H1 (cell line): ENCODE measurements around the gene ARHGEF28. TPM values are rescaled to one million over a fixed set of nuclear protein-coding genes. Genes with fewer than 3 reads are reported as not detected.

ENCODE experiments used
- CTCF ChIA-PET: fragments of 300-600 bp; sonication (Branson Sonifier 250); formaldehyde crosslinking; loops from one replicate; lab custom pipeline; 2021; ENCODE audit not compliant: partially characterized antibody; lab: Charles Lee
- POLR2A ChIA-PET: fragments of 300-600 bp; sonication (Branson Sonifier 250); formaldehyde crosslinking; loops from one replicate; lab custom pipeline; 2021; ENCODE audit warnings: inconsistent platforms; ENCODE audit not compliant: partially characterized antibody; lab: Charles Lee
- DNase-seq, 2 experiments: peaks; one replicate each; pipeline versions ENCODE4 v3.0.0 to v3.0.0-alpha.2; 2010 to 2022; ENCODE audit warnings: low spot score in 2 of 2, low read depth in 1 of 2, mixed read lengths in 1 of 2
- FAIRE-seq: peaks from 2 replicates; lab custom pipeline; 2011; peaks lifted over from hg19 to GRCh38; lab: Jason Lieb, UNC
- H2AFZ ChIP-seq: 2 replicates; pipeline ENCODE4 v1.8.1; 2012; ENCODE audit warnings: low read length, inconsistent platforms
- H2AK5ac ChIP-seq: 2 replicates; pipeline ENCODE4 v1.6.1; 2013; ENCODE audit warnings: low read depth, low read length
- H2BK120ac ChIP-seq: replicated peaks from 2 replicates; pipeline ENCODE3; 2013; ENCODE audit warnings: low read depth, low read length, inconsistent platforms
- H2BK12ac ChIP-seq: 2 replicates; pipeline ENCODE4 v1.6.1; 2013; ENCODE audit warnings: low read depth, low read length
- H2BK15ac ChIP-seq: 2 replicates; pipeline ENCODE4 v1.6.1; 2013; ENCODE audit warnings: low read length
- H2BK20ac ChIP-seq: 2 replicates; pipeline ENCODE4 v1.6.1; 2013; ENCODE audit warnings: low read length
- H2BK5ac ChIP-seq: 2 replicates; pipeline ENCODE4 v1.6.1; 2013; ENCODE audit warnings: low read depth, low read length
- H3K14ac ChIP-seq: 2 replicates; pipeline ENCODE4 v1.6.1; 2013; ENCODE audit warnings: inconsistent platforms; ENCODE audit not compliant: insufficient read length
- H3K18ac ChIP-seq: 2 replicates; pipeline ENCODE4 v1.6.1; 2013; ENCODE audit warnings: low read length; ENCODE audit errors: extremely low read depth
- H3K23ac ChIP-seq: 2 replicates; pipeline ENCODE4 v1.6.1; 2013; ENCODE audit warnings: inconsistent platforms; ENCODE audit not compliant: insufficient read length
- H3K23me2 ChIP-seq: 2 replicates; pipeline ENCODE4 v1.6.1; 2013; ENCODE audit warnings: low read depth, low read length
- H3K27ac ChIP-seq: 2 replicates; pipeline ENCODE4 v1.6.1; 2011; ENCODE audit warnings: low read depth, low read length, inconsistent platforms
- H3K27me3 ChIP-seq, 4 experiments: replicated peaks in 1 of 4; 1 replicate in 1 of 4; 2 replicates in 3 of 4; pipeline versions ENCODE4 v1.6.1 to v1.8.1; 2011 to 2013; ENCODE audit warnings: low read length in 3 of 4, mild to moderate bottlenecking in 3 of 4, inconsistent platforms in 2 of 4, mixed read lengths in 2 of 4, moderate library complexity in 1 of 4; ENCODE audit not compliant: control insufficient read depth in 3 of 4, insufficient read depth in 3 of 4; ENCODE audit errors: extremely low read depth in 1 of 4
- H3K36me3 ChIP-seq, 4 experiments: 2 replicates each; pipeline versions ENCODE4 v1.6.1 to v1.8.1; 2011 to 2013; ENCODE audit warnings: mild to moderate bottlenecking in 4 of 4, low read length in 3 of 4, moderate library complexity in 2 of 4, control low read depth in 1 of 4, inconsistent platforms in 1 of 4; ENCODE audit not compliant: insufficient read depth in 4 of 4, control insufficient read depth in 2 of 4
- H3K4ac ChIP-seq: replicated peaks from 2 replicates; pipeline ENCODE3; 2013; ENCODE audit warnings: low read length, low read depth, mixed read lengths, inconsistent platforms; ENCODE audit not compliant: insufficient read length
- H3K4me1 ChIP-seq, 4 experiments: replicated peaks in 1 of 4; 1 replicate in 1 of 4; 2 replicates in 3 of 4; pipeline versions ENCODE4 v1.6.1 to v1.8.1; 2011 to 2013; ENCODE audit warnings: low read length in 3 of 4, inconsistent platforms in 2 of 4, mixed read lengths in 1 of 4; ENCODE audit not compliant: insufficient read depth in 4 of 4, control insufficient read depth in 3 of 4
- H3K4me2 ChIP-seq, 2 experiments: 2 replicates each; pipeline versions ENCODE4 v1.6.1 to v1.8.1; 2011 to 2013; ENCODE audit warnings: low read depth in 2 of 2, low read length in 2 of 2, control low read depth in 1 of 2, inconsistent platforms in 1 of 2, mild to moderate bottlenecking in 1 of 2; ENCODE audit not compliant: insufficient read depth in 1 of 2
- H3K4me3 ChIP-seq, 4 experiments: fragments of 200-600, 300-600 bp in 1 of 4; sonication (generic), shearing (Covaris generic), sonication (Bioruptor Twin) in 1 of 4; 2 replicates each; pipeline versions ENCODE4 v1.5.1 to v1.8.1; 2011 to 2016; ENCODE audit warnings: low read length in 4 of 4, low read depth in 3 of 4, control low read depth in 2 of 4, inconsistent platforms in 2 of 4, mild to moderate bottlenecking in 2 of 4, mixed read lengths in 1 of 4, moderate library complexity in 1 of 4; ENCODE audit not compliant: insufficient read depth in 2 of 4; ENCODE audit errors: extremely low read depth in 1 of 4
- H3K56ac ChIP-seq: replicated peaks from 2 replicates; pipeline ENCODE3; 2013; ENCODE audit warnings: low read depth, mild to moderate bottlenecking, mixed read lengths, low read length, inconsistent platforms; ENCODE audit not compliant: insufficient read length
- H3K79me1 ChIP-seq: 2 replicates; pipeline ENCODE4 v1.6.1; 2013; ENCODE audit warnings: low read depth, low read length, control low read depth
- H3K79me2 ChIP-seq, 2 experiments: 2 replicates each; pipeline versions ENCODE4 v1.6.1 to v1.8.1; 2012 to 2013; ENCODE audit warnings: low read length in 2 of 2, mild to moderate bottlenecking in 2 of 2, inconsistent platforms in 1 of 2; ENCODE audit not compliant: insufficient read depth in 2 of 2, control insufficient read depth in 1 of 2
- H3K9ac ChIP-seq, 4 experiments: replicated peaks in 1 of 4; 1 replicate in 1 of 4; 2 replicates in 3 of 4; pipeline versions ENCODE4 v1.6.1 to v1.8.1; 2011 to 2013; ENCODE audit warnings: low read depth in 3 of 4, low read length in 3 of 4, control low read depth in 2 of 4, mild to moderate bottlenecking in 2 of 4, moderate library complexity in 2 of 4, inconsistent platforms in 1 of 4; ENCODE audit errors: extremely low read depth in 1 of 4
- H3K9me3 ChIP-seq, 2 experiments: 2 replicates each; pipeline versions ENCODE4 v1.6.1 to v1.8.1; 2012 to 2013; ENCODE audit warnings: mild to moderate bottlenecking in 2 of 2, moderate library complexity in 2 of 2, control low read depth in 1 of 2, inconsistent platforms in 1 of 2, low read depth in 1 of 2, low read length in 1 of 2, mixed read lengths in 1 of 2; ENCODE audit not compliant: insufficient read depth in 2 of 2
- H4K20me1 ChIP-seq, 2 experiments: replicated peaks in 1 of 2; 2 replicates each; pipeline versions ENCODE3 to v1.8.1; 2011 to 2013; ENCODE audit warnings: inconsistent platforms in 2 of 2, low read length in 2 of 2, mild to moderate bottlenecking in 1 of 2; ENCODE audit not compliant: insufficient read depth in 2 of 2, control insufficient read depth in 1 of 2
- H4K5ac ChIP-seq: 2 replicates; pipeline ENCODE4 v1.6.1; 2013; ENCODE audit warnings: low read length, low read depth, mixed read lengths, inconsistent platforms; ENCODE audit not compliant: insufficient read length
- H4K8ac ChIP-seq: 2 replicates; pipeline ENCODE4 v1.8.0; 2013; ENCODE audit warnings: mild to moderate bottlenecking, moderate library complexity, low read length, inconsistent platforms; ENCODE audit not compliant: insufficient read depth; ENCODE audit errors: extremely low read depth
- H4K91ac ChIP-seq: replicated peaks from 2 replicates; pipeline ENCODE3; 2013; ENCODE audit warnings: low read length, mixed read lengths, inconsistent platforms; ENCODE audit not compliant: insufficient read length
- ASH2L ChIP-seq: fragments of 200-600, 300-600 bp; sonication (generic); IDR thresholded peaks from one replicate; pipeline ENCODE4 v1.7.1; 2017; ENCODE audit warnings: low read length
- GTF2F1 ChIP-seq: IDR thresholded peaks from 2 replicates; pipeline ENCODE4 v1.6.1; 2012; ENCODE audit warnings: low read depth, low read length, improper control_type of control experiment, borderline replicate concordance
- KDM1A ChIP-seq: fragments of 200-600, 300-600 bp; sonication (generic); IDR thresholded peaks from 2 replicates; pipeline ENCODE4 v1.7.1; 2016; ENCODE audit warnings: mild to moderate bottlenecking, low read length, borderline replicate concordance
- KDM4A ChIP-seq: IDR thresholded peaks from one replicate; pipeline ENCODE4 v1.7.1; 2012; ENCODE audit warnings: low read depth, mild to moderate bottlenecking, moderate library complexity, low read length, inconsistent platforms; ENCODE audit not compliant: severe bottlenecking
- RXRA ChIP-seq: IDR thresholded peaks from 2 replicates; pipeline ENCODE4 v1.6.1; 2011; ENCODE audit warnings: low read depth, mild to moderate bottlenecking, low read length, moderate library complexity; ENCODE audit not compliant: insufficient read depth
- SP4 ChIP-seq: IDR thresholded peaks from 2 replicates; pipeline ENCODE4 v1.6.1; 2012; ENCODE audit warnings: low read length, inconsistent platforms
- SRF ChIP-seq: IDR thresholded peaks from 2 replicates; pipeline ENCODE4 v1.6.1; 2011; ENCODE audit warnings: mild to moderate bottlenecking, low read depth, low read length, moderate library complexity
- TEAD4 ChIP-seq: IDR thresholded peaks from 2 replicates; pipeline ENCODE4 v1.6.1; 2012; ENCODE audit warnings: low read depth, low read length, inconsistent platforms, mixed read lengths
- ZNF274 ChIP-seq: IDR thresholded peaks from 2 replicates; pipeline ENCODE4 v1.7.0; 2012; ENCODE audit warnings: low read length, borderline replicate concordance; ENCODE audit errors: extremely low read depth
- WGBS, 2 experiments: shearing (Covaris generic) in 1 of 2; methylation state at CpG; one replicate each; pipeline versions ENCODE4 v1.1.6 to v1.1.7; 2013 to 2015; ENCODE audit warnings: low lambda C conversion rate in 2 of 2, mixed read lengths in 2 of 2, inconsistent platforms in 1 of 2, low coverage in 1 of 2, missing lambda C conversion rate in 1 of 2; ENCODE audit not compliant: insufficient replicate concordance in 2 of 2, insufficient coverage in 1 of 2, insufficient read length in 1 of 2; ENCODE audit errors: extremely low coverage in 1 of 2, missing lambda C conversion rate in 1 of 2; 5-methylcytosine and 5-hydroxymethylcytosine counted together
- polyA plus RNA-seq, 7 experiments: library from polyadenylated mRNA; depleted of rRNA in 3 of 7; stranded (reverse) in 5 of 7; unstranded in 2 of 7; fragments of >200 nt in 5 of 7; fragments of 200-250 nt in 2 of 7; gene quantifications; 1 replicate in 5 of 7; 2 replicates in 1 of 7; 4 replicates in 1 of 7; pipeline versions ENCODE4 v1.2.1 to v1.2.3, GENCODE V29; 2011 to 2013; ENCODE audit warnings: missing spikeins in 2 of 7, mixed read lengths in 2 of 7
- total RNA-seq: library from RNA; stranded (reverse); fragmentation: NEBNext Ultra II Directional; extraction: Animal tissue kit (Norgen Biotek cat#: 25700); gene quantifications from 2 replicates; pipeline ENCODE4 v1.2.1, GENCODE V29; 2021

ARHGEF28 gene
- total and polyA plus RNA-seq, 2 of the 8 experiments (the other 6 are each of a cell fraction or from before 2014, with no cell fraction given), result 0.33 to 1.0 TPM

- Histone ChIP-seq H4K91ac (no peak overlapping the region), H3K79me1 (no peaks in the 10 kb centered on the region), H3K9ac (no peak overlapping the region), H2BK12ac (no peak overlapping the region), H2BK20ac (no peak overlapping the region), H3K23me2 (no peaks in the 10 kb centered on the region; the same call in 1 of the 2 replicates), H3K56ac (no peak overlapping the region), H2BK15ac (no peak overlapping the region), H4K5ac (no peak overlapping the region), H3K79me2 (no peaks in the 10 kb centered on the region), H2BK5ac (no peak overlapping the region), H3K4ac (no peak overlapping the region), H3K4me3 (no peak overlapping the region), H3K9me3 (no peaks in the 10 kb centered on the region), H3K4me1 (no peaks in the 10 kb centered on the region), H3K27ac (no peak overlapping the region), H2AK5ac (no peak overlapping the region), H3K23ac (no peak overlapping the region), H4K20me1 (no peaks in the 10 kb centered on the region), H3K36me3 (no peaks in the 10 kb centered on the region), H2AFZ (no peak overlapping the region), H2BK120ac (no peak overlapping the region), H3K27me3 (no peaks in the 10 kb centered on the region), H3K18ac (no peak overlapping the region), H4K8ac (no peak overlapping the region), H3K14ac (no peak overlapping the region), H3K4me2 (no peak overlapping the region)
- no peak for TF ChIP-seq ZNF274
- TF ChIP-seq SRF, result no peak
- TF ChIP-seq RXRA, result no peak
- no peak for TF ChIP-seq SP4
- no peak for TF ChIP-seq GTF2F1
- no peak for TF ChIP-seq KDM4A
- TF ChIP-seq TEAD4, result no peak
- TF ChIP-seq ASH2L, result no peak
- no peak for TF ChIP-seq KDM1A
- CTCF ChIA-PET, result interaction anchor here (1.7 kb wide), 1 partner anchor 237 kb away, joined by 6 read pairs; no protein-coding TSS in a partner anchor
- POLR2A ChIA-PET, result no interaction called here
- FAIRE-seq, result no peak
- no peak for DNase-seq
- WGBS, 2 experiments, result 87% methylated on average over 3 of the region's 3 CpGs; no CpG with 5 or more reads in 1 of the 2 experiments
Measured at GRCh38 chr5:73828465-73828864, 202.5 kb downstream of the ARHGEF28 start.
